ENCODE measurements around the gene KLHDC1. TPM values are rescaled to one million over a fixed set of nuclear protein-coding genes. Genes with fewer than 3 reads are reported as not detected.
"Not testable (repeated sequence)": the region's sequence is repeated elsewhere in the genome, so short reads cannot be mapped to it uniquely, and the experiment has no call there.

The KLHDC1 gene
- total and polyA plus RNA-seq, 9 donors: 6.7 to 22.9 (median 16.8) TPM

GRCh38 chr14:49745191-49745590 is 52.3 kb downstream of the KLHDC1 start:
- WGBS, 3 donors: 82 to 92% (median 84%) methylated on average over 1 of the region's 1 CpG

DNA sequence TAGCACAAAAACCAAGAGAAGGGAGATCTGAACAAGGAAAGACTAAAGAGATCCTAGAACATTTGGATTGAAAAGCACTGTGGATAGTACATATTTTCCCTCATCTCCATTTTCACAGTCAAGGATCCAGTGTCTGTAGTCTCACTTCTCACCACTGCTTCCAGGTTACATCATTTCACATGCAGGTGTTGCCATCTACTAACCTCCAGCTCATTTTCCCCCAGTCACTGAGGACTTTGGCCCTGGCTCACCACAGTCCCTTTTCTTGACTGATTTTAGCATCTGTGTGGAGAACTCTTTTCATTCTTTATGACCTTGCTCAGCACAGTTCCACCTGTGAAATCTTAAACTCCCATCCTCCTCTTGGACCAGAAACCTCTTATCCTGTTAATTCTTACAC is 53.6 kb downstream of the KLHDC1 start:
- H3K4me1 ChIP-seq (ENCODE audit: insufficient read depth); DNase-seq; intact Hi-C loops (cut with DNase I); H3K36me3 ChIP-seq; H3K27me3 ChIP-seq; H3K9me3 ChIP-seq; H3K4me3 ChIP-seq; H3K27ac ChIP-seq: not testable (repeated sequence)

More at GRCh38 chr14:49745191-49745590, 52.3 kb downstream of the KLHDC1 start:
- DNase-seq: no peak
- Histone ChIP-seq H3K9me3 (no peaks in the 10 kb centered on the region), H3K4me1 (ENCODE audit: insufficient read depth) (no peaks in the 10 kb centered on the region), H3K36me3 (no peaks in the 10 kb centered on the region), H3K27ac (no peak overlapping the region), H3K4me3 (no peak overlapping the region), H3K27me3 (no peaks in the 10 kb centered on the region)
- TF ChIP-seq, protein P1, sequence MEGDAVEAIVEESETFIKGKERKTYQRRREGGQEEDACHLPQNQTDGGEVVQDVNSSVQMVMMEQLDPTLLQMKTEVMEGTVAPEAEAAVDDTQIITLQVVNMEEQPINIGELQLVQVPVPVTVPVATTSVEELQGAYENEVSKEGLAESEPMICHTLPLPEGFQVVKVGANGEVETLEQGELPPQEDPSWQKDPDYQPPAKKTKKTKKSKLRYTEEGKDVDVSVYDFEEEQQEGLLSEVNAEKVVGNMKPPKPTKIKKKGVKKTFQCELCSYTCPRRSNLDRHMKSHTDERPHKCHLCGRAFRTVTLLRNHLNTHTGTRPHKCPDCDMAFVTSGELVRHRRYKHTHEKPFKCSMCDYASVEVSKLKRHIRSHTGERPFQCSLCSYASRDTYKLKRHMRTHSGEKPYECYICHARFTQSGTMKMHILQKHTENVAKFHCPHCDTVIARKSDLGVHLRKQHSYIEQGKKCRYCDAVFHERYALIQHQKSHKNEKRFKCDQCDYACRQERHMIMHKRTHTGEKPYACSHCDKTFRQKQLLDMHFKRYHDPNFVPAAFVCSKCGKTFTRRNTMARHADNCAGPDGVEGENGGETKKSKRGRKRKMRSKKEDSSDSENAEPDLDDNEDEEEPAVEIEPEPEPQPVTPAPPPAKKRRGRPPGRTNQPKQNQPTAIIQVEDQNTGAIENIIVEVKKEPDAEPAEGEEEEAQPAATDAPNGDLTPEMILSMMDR (IDR thresholded peaks at IDR 0.05): no peak
- TF ChIP-seq EP300 (IDR thresholded peaks at IDR 0.05): no peak
- no peak for TF ChIP-seq POLR2A (IDR thresholded peaks at IDR 0.05)
- intact Hi-C loops (cut with DNase I): no loop called here

GRCh38 chr14:49754570-49755097 is 61.7 kb downstream of the KLHDC1 start:
- TF ChIP-seq POLR2A (IDR thresholded peaks at IDR 0.05) (no peak), EP300 (IDR thresholded peaks at IDR 0.05) (no peak)
- TF ChIP-seq, protein P1 (IDR thresholded peaks at IDR 0.05): no peak
- H3K36me3 ChIP-seq: no peaks in the 10 kb centered on the region
- intact Hi-C loops (cut with DNase I): no loop called here

DNA sequence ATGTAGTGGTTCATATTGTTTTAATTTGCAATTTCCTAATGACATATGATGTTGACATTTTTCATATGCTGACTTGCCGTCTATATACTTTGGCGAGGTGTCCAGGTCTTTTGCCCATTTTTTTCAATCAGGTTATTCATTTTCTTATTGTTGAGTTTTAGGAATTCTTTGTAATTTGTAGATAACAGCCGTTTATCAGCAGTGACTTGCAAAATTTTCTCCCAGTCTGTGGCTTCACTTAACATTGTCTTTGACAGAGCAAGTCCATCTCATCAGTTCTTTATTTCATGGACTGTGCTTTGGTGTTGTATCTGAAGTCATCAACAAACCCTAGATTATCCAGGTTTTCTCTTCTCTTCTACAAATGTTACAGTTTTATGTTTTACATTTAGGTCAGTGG is 62.5 kb downstream of the KLHDC1 start:
- 75 to 82% (median 77%) methylated on average over 3 of the region's 3 CpGs for WGBS, 3 donors
- H3K9me3 ChIP-seq: no peaks in the 10 kb centered on the region
- no peak for DNase-seq
- H3K27me3 ChIP-seq: no peaks in the 10 kb centered on the region
- intact Hi-C loops (cut with DNase I): no loop called here
- no peak overlapping the region for H3K4me3 ChIP-seq
- no peaks in the 10 kb centered on the region for H3K4me1 ChIP-seq (ENCODE audit: insufficient read depth)
- TF ChIP-seq POLR2A (IDR thresholded peaks at IDR 0.05): no peak
- TF ChIP-seq, protein P1 (IDR thresholded peaks at IDR 0.05): no peak
- TF ChIP-seq EP300 (IDR thresholded peaks at IDR 0.05): no peak
- no peaks in the 10 kb centered on the region for H3K36me3 ChIP-seq
- no peak overlapping the region for H3K27ac ChIP-seq

More at GRCh38 chr14:49754570-49755097, 61.7 kb downstream of the KLHDC1 start:
- H3K4me3 ChIP-seq: no peak overlapping the region
- DNase-seq: no peak
- no peaks in the 10 kb centered on the region for H3K27me3 ChIP-seq
- 85 to 88% (median 86%) methylated on average over 5 of the region's 5 CpGs for WGBS, 3 donors
- no peaks in the 10 kb centered on the region for H3K9me3 ChIP-seq
- no peaks in the 10 kb centered on the region for H3K4me1 ChIP-seq (ENCODE audit: insufficient read depth)
- no peak overlapping the region for H3K27ac ChIP-seq

- no peak for DNase-seq
- TF ChIP-seq, protein P1 (IDR thresholded peaks at IDR 0.05): no peak
- TF ChIP-seq EP300 (IDR thresholded peaks at IDR 0.05) (no peak), POLR2A (IDR thresholded peaks at IDR 0.05) (no peak)
- H3K36me3 ChIP-seq: no peaks in the 10 kb centered on the region
- intact Hi-C loops (cut with DNase I): loop anchor here in 1 of 4 donors (10.0 kb wide), 2 partner anchors 67 to 127 kb away; partner anchors contain the start of genes DNAAF2 and KLHDC1
- H3K27ac ChIP-seq: no peak overlapping the region
- H3K4me1 ChIP-seq (ENCODE audit: insufficient read depth): peaks cover 4% of the 10 kb centered on the region
- no peak overlapping the region for H3K4me3 ChIP-seq
- no peaks in the 10 kb centered on the region for H3K9me3 ChIP-seq
- H3K27me3 ChIP-seq: no peaks in the 10 kb centered on the region
- 65 to 71% (median 66%) methylated on average over 6 of the region's 6 CpGs for WGBS, 3 donors
Observed at GRCh38 chr14:49761839-49762551, 69.1 kb downstream of the KLHDC1 start.
